Inferior parietal cortex (tissue), 1 donor: ENCODE data around the gene DCD.

Experiments used
- DNase-seq: peaks from one replicate; pipeline ENCODE4 v3.0.0-alpha.2; 2016; ENCODE audit errors: extremely low spot score

Gene DCD

DNA sequence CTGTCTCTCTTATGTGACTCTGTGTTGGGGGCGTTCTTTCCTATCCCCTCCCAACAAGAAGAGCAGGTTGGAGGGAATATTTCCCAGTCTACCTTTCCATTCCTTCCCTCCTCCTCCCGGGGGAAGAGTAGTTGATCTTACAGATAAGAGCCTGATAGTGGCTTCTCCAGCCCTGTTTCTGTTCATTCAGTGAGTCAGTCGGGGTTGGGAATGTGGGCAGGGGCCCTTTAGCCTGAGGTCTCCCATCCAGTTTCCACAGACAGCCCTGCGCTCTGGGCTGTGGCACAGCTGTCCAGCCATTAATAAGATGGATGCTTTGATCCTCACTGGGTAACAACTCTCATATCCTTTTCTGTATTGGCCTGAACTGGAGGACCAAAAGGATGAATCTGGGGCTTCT, 41.6 kb downstream of the DCD start:
- DNase-seq = no peak

DNA sequence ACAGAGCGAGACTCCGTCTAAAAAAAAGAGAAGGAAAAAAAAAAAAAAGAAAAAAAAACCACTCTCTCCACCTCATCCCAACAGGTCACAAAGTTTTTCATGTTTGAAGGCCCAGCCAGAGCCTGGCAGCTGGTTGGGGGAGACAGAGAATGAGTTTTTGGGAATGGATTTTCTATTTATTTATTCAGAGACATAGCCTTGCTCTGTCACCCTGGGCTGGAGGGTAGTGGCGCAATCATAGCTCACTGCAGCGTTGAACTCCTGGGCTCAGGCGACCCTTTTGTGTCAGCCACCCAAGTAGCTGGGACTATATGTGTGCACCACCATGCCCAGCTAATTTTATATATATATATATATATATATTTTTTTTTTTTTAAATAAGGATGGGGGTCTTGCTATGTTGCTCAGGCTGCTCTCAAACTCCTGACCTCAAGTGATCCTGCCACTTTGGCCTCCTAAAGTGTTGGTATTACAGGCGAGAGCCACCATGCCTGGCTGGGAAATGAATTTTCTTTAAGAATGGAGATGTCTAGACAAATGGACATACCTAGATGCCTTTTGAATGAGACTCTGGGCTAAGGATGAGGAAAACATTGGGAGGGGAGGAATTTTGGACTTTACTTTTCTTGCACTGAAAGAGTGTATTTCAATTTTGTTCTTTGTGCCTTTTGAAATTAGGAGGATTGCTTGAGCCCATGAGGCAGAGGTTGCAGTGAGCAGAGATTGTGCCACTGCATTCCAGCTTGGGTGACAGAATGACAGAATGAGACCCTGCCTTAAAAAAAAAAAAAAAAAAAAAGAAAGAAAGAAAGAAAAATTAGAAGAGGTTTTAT, 42.8 kb downstream of the DCD start:
- no peak for DNase-seq

GRCh38 chr12:54604436-54604835, 43.7 kb downstream of the DCD start:
- no peak for DNase-seq

GRCh38 chr12:54603872-54604271, 44.3 kb downstream of the DCD start:
- DNase-seq = no peak

DNA sequence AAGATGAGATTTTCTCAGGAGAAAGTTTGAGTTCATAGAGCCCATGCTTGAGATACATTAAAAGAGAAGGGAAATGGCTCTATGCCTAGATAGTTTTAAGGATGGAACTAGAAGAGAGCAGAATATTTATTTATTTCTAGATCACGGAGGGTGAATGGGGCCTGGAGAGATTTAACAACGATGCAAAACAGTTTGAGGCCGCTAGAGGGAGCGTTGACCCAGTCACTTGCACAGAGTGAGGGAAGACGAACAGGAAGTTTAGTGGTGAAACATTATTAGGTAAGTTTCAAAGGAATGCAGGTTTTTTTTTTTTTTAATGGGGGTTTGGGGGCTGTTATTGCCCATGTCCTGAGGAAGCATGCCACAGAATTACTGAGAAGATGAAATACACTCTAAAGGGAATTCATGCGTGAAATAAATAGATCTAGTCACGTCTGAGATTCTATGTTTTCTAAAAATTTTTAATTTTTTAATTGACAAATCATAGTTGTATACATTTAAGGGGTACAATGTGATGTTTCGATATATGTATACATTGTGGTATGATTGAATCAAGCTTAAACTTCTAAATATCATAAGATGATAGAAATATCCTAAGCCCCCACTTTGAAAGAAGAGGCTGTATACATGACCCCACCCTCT, 44.9 kb downstream of the DCD start:
- DNase-seq = peak; percentile 81

- no peak for DNase-seq
Observed at GRCh38 chr12:54602661-54603060, 45.5 kb downstream of the DCD start.

GRCh38 chr12:54601841-54602240, 46.3 kb downstream of the DCD start:
- DNase-seq = no peak

DNA sequence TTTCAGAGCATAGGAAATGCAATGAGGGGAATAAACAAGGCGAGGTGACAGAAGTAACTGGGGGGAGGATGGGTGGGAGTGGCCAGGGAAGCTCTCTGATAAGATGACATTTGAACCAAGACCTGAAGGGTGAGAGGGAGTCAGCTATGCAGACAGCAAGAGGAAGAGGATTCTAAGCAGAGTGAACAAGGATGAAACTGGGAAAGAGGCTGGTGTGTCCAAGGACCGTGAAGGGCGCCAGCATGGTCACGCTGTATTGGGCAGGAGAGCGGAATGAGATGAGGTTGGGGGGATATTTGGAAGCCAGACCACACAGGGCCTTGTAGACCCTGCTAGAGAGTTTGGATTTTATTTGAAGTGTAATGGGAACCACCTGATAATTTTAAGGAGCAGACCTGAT, 49.2 kb downstream of the DCD start:
- no peak for DNase-seq

GRCh38 chr12:54596526-54596946, 51.6 kb downstream of the DCD start:
- DNase-seq = peak; percentile 83

DNA sequence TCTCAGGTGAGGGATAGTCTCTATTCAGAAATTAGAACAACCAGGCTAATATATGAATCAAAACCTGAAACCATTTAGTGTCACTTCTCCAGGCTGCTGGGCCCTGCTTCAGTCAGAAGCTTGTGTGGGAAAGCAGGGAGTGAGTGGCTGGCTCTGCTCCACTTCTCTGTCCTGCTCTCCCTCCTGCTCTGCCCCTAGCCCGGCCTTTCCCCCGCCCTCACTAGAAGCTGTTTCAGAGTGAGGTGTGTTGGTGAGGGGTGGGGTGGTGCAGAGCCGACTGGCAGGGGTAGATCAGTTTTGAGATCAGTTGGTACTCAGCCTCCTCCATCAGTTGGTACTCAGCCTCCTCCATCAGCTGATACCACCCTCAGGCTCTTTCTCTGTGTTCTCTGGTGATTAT, 52.7 kb downstream of the DCD start:
- no peak for DNase-seq
